Activated CD4-positive, alpha-beta T cell treated with anti-CD3 and anti-CD28 coated beads, Interleukin-2, amount 10 ng/mL, durations not matched to agents 24 days and 14 days (primary cell): Measurements from ENCODE around the gene RAB34. TPM values are rescaled to one million over a fixed set of nuclear protein-coding genes. Genes with fewer than 3 reads are reported as not detected.
"Not testable (repeated sequence)": the region's sequence is repeated elsewhere in the genome, so short reads cannot be mapped to it uniquely, and the experiment has no call there.

Experiments used
- DNase-seq: peaks from one replicate; pipeline ENCODE4 v3.0.0; 2022
- H3K27ac Mint-ChIP-seq: one replicate; pipeline ENCODE4 v1.8.0; 2022; ENCODE audit warnings: mild to moderate bottlenecking, mixed read lengths
- H3K27me3 Mint-ChIP-seq: one replicate; pipeline ENCODE4 v1.8.0; 2022; ENCODE audit warnings: mixed read lengths
- H3K36me3 Mint-ChIP-seq: one replicate; pipeline ENCODE4 v1.8.0; 2022; ENCODE audit warnings: low read depth, mild to moderate bottlenecking, mixed read lengths
- H3K4me1 Mint-ChIP-seq: one replicate; pipeline ENCODE4 v1.8.0; 2021; ENCODE audit warnings: mixed read lengths
- H3K4me3 Mint-ChIP-seq: one replicate; pipeline ENCODE4 v1.8.0; 2022; ENCODE audit warnings: mild to moderate bottlenecking, moderate library complexity, mixed read lengths
- H3K9me3 Mint-ChIP-seq: one replicate; pipeline ENCODE4 v1.8.0; 2021; ENCODE audit warnings: mixed read lengths
- intact Hi-C: fragments of 100-400 bp; cut with micrococcal nuclease; formaldehyde crosslinking; loops from one replicate; pipeline ENCODE4 v1.15.1; 2023
- total RNA-seq: library from RNA; stranded (reverse); gene quantifications from 2 replicates; pipeline ENCODE4 v1.2.3, GENCODE V29; 2022

RAB34 gene
- total RNA-seq, 1 donor from 2014 or later: 20.6 TPM

DNA sequence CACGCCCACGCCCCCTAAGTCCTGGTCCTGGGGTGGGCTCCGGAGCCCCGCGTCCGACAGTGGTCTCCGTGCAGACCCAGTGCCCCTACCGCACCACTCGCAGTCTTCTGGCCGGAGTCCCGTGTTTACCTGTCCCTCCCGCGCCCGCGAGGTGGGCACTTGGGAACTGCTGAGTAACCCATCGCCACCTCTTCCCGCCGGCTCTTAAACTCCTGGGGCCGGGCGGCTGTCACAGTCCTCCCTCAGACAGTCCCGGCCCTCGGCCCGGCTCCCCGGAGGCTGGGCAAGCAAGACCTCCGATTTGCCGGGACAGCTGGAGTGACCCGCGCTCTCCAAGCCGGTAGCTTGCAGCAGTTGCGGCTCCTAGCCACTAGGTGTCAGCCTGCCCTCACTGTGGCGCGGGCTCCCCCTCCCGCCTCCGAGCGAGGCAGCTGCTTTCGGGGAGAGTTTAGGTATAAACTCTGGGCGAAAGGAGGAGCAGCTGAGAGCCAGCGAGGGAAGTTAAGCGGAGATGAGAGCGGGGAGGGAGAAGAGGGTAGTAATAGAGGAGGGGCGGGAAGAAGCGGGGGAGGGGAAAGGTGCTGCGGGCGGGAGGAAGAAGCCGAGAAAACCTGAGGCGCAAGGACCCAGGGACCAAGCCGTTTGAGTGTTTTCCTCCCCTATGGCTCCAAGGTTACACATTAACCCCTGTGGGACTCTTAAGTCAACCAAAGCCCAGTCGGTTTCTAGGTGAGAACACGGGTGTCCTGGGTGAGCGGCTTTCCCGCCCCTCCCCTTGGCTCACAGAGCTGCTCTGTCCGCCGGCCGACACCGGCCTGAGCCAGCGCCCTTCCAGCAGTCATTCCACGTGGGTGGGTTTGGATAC is 9.2 kb upstream of the RAB34 start:
- H3K36me3 Mint-ChIP-seq: peaks cover 42% of the 10 kb centered on the region
- H3K4me1 Mint-ChIP-seq: peaks cover 52% of the 10 kb centered on the region
- no peaks in the 10 kb centered on the region for H3K9me3 Mint-ChIP-seq
- peak overlapping the region; percentile 100 for H3K27ac Mint-ChIP-seq
- DNase-seq: peak; percentile 98
- no peaks in the 10 kb centered on the region for H3K27me3 Mint-ChIP-seq
- intact Hi-C loops: loop anchor here (1.0 to 10.0 kb wide), 8 partner anchors 23 to 840 kb away; partner anchors contain the start of genes ABHD15, DHRS13, NUFIP2 and TP53I13
- peak overlapping the region; percentile 98 for H3K4me3 Mint-ChIP-seq

DNA sequence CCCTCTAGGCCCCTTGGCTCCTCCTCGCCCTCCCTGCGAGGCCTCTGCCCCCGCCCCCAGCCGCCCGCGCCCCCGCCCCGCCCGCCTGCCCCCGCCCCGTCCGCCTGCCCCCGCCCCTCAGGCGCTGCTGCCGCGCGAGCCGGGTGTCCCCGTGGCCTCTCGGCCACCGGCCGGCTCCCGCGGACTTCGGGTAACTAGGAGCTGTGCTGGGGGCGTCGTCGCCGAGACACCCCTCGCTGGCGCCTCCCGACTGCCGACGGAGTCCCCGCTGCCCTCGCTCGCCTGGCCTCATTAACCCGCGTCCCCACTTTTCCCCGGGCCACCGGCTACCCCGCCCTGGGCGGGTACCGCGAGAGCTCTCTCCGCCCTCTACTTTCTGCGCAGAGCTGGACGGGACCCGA is 8.6 kb upstream of the RAB34 start, which contains the start of gene TLCD1:
Gene TLCD1 (minus strand): TSS at position 8 of the 401 bp plus-strand sequence. CDS start 136 bp downstream, outside the sequence.
- peak within 1 kb of the TSS; percentile 100 for H3K27ac Mint-ChIP-seq
- H3K9me3 Mint-ChIP-seq: no peaks in the 10 kb centered on the region
- DNase-seq: peak; percentile 94
- peaks cover 55% of the 10 kb centered on the region for H3K4me1 Mint-ChIP-seq
- peaks cover 48% of the 10 kb centered on the region for H3K36me3 Mint-ChIP-seq
- H3K4me3 Mint-ChIP-seq: peak within 1 kb of the TSS; percentile 98
- intact Hi-C loops: loop anchor here (2.0 to 10.0 kb wide), 6 partner anchors 36 to 841 kb away; partner anchors contain the start of genes ABHD15, DHRS13, NUFIP2 and TP53I13
- H3K27me3 Mint-ChIP-seq: no peaks in the 10 kb centered on the region

GRCh38 chr17:28725660-28726225 is 8.1 kb upstream of the RAB34 start:
- Mint-ChIP-seq H3K27me3 (no peaks in the 10 kb centered on the region), H3K4me3 (peak overlapping the region; percentile 98), H3K36me3 (peaks cover 53% of the 10 kb centered on the region), H3K9me3 (no peaks in the 10 kb centered on the region), H3K4me1 (peaks cover 56% of the 10 kb centered on the region), H3K27ac (peak overlapping the region; percentile 93)
- intact Hi-C loops: loop anchor here (2.0 to 10.0 kb wide), 6 partner anchors 37 to 842 kb away; partner anchors contain the start of genes ABHD15, DHRS13, NUFIP2 and TP53I13
- DNase-seq: no peak

GRCh38 chr17:28725166-28725659 is 7.5 kb upstream of the RAB34 start:
- peak; percentile 66 for DNase-seq
- Mint-ChIP-seq H3K27me3 (no peaks in the 10 kb centered on the region), H3K9me3 (no peaks in the 10 kb centered on the region), H3K4me3 (peak overlapping the region; percentile 98), H3K27ac (peak overlapping the region; percentile 93), H3K4me1 (peaks cover 61% of the 10 kb centered on the region), H3K36me3 (peaks cover 58% of the 10 kb centered on the region)
- intact Hi-C loops: loop anchor here (5.0 to 10.0 kb wide), 4 partner anchors 37 to 842 kb away; partner anchors contain the start of genes ABHD15, NUFIP2 and TP53I13

DNA sequence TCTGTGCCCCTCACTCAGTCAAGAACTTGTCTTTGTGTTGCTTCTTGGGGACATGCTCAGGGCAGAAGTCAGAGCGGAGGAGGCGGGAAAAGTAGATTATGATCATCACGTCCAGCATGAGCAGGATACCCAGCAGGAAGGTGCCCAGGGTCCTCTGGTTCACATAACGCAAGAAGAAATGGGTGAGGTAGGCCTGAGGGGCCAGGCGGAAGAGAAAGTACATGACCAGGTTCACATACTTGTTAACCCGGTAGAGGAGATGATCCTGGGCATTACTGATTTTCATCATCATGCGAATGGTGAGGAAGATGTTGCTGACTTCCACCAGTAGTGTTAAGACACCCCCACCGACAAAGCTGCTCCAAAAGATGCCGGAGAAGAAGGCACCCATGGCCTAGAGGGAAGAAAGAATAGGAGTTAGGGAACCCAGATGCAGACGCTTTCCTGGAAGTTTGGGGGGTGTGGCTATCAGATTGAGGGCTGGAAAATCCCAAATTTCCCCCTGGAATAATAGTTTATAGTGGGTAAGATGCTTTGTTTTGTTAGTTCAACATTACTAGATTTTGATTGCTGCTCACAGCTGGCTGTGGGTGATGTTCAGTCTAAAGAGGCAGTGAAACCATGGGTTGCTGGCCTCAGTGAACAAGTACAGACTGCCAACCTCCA is 7.0 kb upstream of the RAB34 start:
- Mint-ChIP-seq H3K27me3 (no peaks in the 10 kb centered on the region), H3K9me3 (no peaks in the 10 kb centered on the region), H3K36me3 (peaks cover 64% of the 10 kb centered on the region), H3K4me3 (peak overlapping the region; percentile 98), H3K27ac (peak overlapping the region; percentile 93), H3K4me1 (peaks cover 62% of the 10 kb centered on the region)
- intact Hi-C loops: loop anchor here (5.0 to 10.0 kb wide), 4 partner anchors 38 to 843 kb away; partner anchors contain the start of genes ABHD15, NUFIP2 and TP53I13
- DNase-seq: peak; percentile 64

GRCh38 chr17:28723836-28724499 is 6.3 kb upstream of the RAB34 start:
- Mint-ChIP-seq H3K4me3 (peak overlapping the region; percentile 98), H3K27ac (peak overlapping the region; percentile 93), H3K36me3 (peaks cover 64% of the 10 kb centered on the region), H3K4me1 (peaks cover 64% of the 10 kb centered on the region)
- DNase-seq, H3K27me3 Mint-ChIP-seq, H3K9me3 Mint-ChIP-seq: not testable (repeated sequence)
- intact Hi-C loops: loop anchor here (10.0 kb wide), 1 partner anchor 421 kb away; no protein-coding TSS in a partner anchor

- DNase-seq: no peak
- peaks cover 67% of the 10 kb centered on the region for H3K4me1 Mint-ChIP-seq
- no peaks in the 10 kb centered on the region for H3K9me3 Mint-ChIP-seq
- intact Hi-C loops: loop anchor here (10.0 kb wide), 1 partner anchor 422 kb away; no protein-coding TSS in a partner anchor
- peak overlapping the region; percentile 41 for H3K4me3 Mint-ChIP-seq
- peak overlapping the region; percentile 49 for H3K27ac Mint-ChIP-seq
- H3K36me3 Mint-ChIP-seq: peaks cover 64% of the 10 kb centered on the region
- H3K27me3 Mint-ChIP-seq: peaks cover 5% of the 10 kb centered on the region
Measured at GRCh38 chr17:28723159-28723835, 5.6 kb upstream of the RAB34 start.

- Mint-ChIP-seq H3K27ac (peak overlapping the region; percentile 58), H3K9me3 (no peaks in the 10 kb centered on the region), H3K36me3 (peaks cover 64% of the 10 kb centered on the region), H3K4me1 (peaks cover 66% of the 10 kb centered on the region), H3K4me3 (peak overlapping the region; percentile 99), H3K27me3 (peaks cover 10% of the 10 kb centered on the region)
- no peak for DNase-seq
- intact Hi-C loops: loop anchor here (10.0 kb wide), 1 partner anchor 422 kb away; no protein-coding TSS in a partner anchor
Measured at GRCh38 chr17:28722417-28723158, 4.9 kb upstream of the RAB34 start.

DNA sequence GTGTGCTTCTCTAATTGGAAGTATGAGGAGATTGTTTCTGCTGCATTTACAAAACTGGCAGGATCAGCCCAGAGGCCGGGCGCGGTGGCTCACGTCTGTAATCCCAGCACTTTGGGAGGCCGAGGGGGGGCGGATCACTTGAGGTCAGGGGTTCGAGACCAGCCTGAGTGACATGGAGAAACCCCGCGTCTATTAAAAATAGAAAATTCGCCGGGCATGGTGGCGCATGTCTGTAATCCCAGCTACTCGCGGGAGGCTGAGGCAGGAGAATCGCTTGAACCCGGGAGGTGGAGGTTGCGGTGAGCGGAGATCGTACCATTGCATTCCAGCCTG is 3.3 kb upstream of the RAB34 start:
- peak overlapping the region; percentile 100 for H3K27ac Mint-ChIP-seq
- H3K4me1 Mint-ChIP-seq: peaks cover 57% of the 10 kb centered on the region
- H3K4me3 Mint-ChIP-seq: peak overlapping the region; percentile 99
- H3K9me3 Mint-ChIP-seq, DNase-seq: not testable (repeated sequence)
- peaks cover 14% of the 10 kb centered on the region for H3K27me3 Mint-ChIP-seq
- H3K36me3 Mint-ChIP-seq: peaks cover 60% of the 10 kb centered on the region
- intact Hi-C loops: loop anchor here (10.0 kb wide), 1 partner anchor 424 kb away; no protein-coding TSS in a partner anchor

DNA sequence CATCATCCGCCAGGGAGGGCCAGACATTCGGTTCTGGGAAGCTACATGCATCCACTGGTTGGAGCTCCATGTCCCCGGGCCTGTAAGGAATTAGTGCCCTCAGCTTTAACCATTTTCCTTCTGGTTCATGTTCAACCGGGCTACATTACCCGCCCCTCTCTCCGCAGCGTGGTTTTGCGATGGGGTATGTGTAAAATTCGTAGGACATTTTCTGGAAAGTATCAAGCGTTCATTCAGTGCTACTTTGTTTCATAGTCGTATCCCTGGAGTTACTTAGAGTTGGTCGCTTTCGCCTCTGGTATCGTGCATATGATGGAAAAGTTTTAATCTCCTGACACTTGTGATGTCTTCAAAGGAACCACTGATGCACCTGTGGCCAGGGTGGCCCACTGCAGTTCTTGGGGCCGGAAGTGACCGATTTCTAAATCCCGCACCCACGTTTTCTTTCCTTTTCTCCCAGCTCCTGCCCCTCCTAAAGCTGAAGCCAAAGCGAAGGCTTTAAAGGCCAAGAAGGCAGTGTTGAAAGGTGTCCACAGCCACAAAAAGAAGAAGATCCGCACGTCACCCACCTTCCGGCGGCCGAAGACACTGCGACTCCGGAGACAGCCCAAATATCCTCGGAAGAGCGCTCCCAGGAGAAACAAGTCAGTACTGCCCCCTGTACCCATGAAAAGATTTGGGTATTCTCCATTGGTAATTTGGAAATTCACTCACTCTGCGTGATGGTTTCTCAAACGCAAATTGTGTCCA is 2.8 kb upstream of the RAB34 start:
- intact Hi-C loops: loop anchor here (10.0 kb wide), 1 partner anchor 424 kb away; no protein-coding TSS in a partner anchor
- Mint-ChIP-seq H3K4me1 (peaks cover 54% of the 10 kb centered on the region), H3K9me3 (no peaks in the 10 kb centered on the region), H3K27me3 (peaks cover 18% of the 10 kb centered on the region), H3K4me3 (peak overlapping the region; percentile 99), H3K27ac (peak overlapping the region; percentile 100), H3K36me3 (peaks cover 56% of the 10 kb centered on the region)
- DNase-seq: peak; percentile 79

GRCh38 chr17:28719021-28719433 is 1.4 kb upstream of the RAB34 start:
- Mint-ChIP-seq H3K4me1 (peaks cover 43% of the 10 kb centered on the region), H3K4me3 (peak overlapping the region; percentile 99), H3K36me3 (peaks cover 45% of the 10 kb centered on the region), H3K27me3 (peaks cover 28% of the 10 kb centered on the region), H3K9me3 (no peaks in the 10 kb centered on the region), H3K27ac (peak overlapping the region; percentile 100)
- DNase-seq: no peak
- intact Hi-C loops: loop anchor here (1.0 kb wide), 4 partner anchors 8 to 233 kb away; partner anchors contain the start of genes BLTP2, NEK8 and PROCA1
